Lung (tissue), 12 donors: ENCODE measurements around the gene RIC8B. TPM values are rescaled to one million over a fixed set of nuclear protein-coding genes. Genes with fewer than 3 reads are reported as not detected.

Experiments
- ATAC-seq: fragments of 200-7000 bp; cut with Tn5 transposase; one replicate; pipeline ENCODE4 v1.9.1; 2020; ENCODE audit warnings: moderate number of reproducible peaks; ENCODE audit not compliant: insufficient read depth, low FRiP score
- DNase-seq, 3 donors: peaks; one replicate each; pipeline ENCODE4 v3.0.0-alpha.2; 2013 to 2017
- H3K27ac ChIP-seq, 2 donors: one replicate each; pipeline ENCODE4 v1.5.1; 2013; ENCODE audit warnings: mild to moderate bottlenecking in 2 of 2, moderate library complexity in 2 of 2, control low read depth in 1 of 2, inconsistent platforms in 1 of 2, low read depth in 1 of 2, low read length in 1 of 2
- H3K27me3 ChIP-seq, 3 donors: one replicate each; pipeline ENCODE4 v1.5.1; 2013; ENCODE audit warnings: low read length in 2 of 3; ENCODE audit not compliant: control insufficient read depth in 3 of 3, insufficient read depth in 3 of 3
- H3K36me3 ChIP-seq, 4 donors: one replicate each; pipeline ENCODE4 v1.5.1; 2013; ENCODE audit warnings: low read length in 4 of 4, mild to moderate bottlenecking in 1 of 4, moderate library complexity in 1 of 4; ENCODE audit not compliant: control insufficient read depth in 4 of 4, insufficient read depth in 4 of 4
- H3K4me1 ChIP-seq, 5 donors: one replicate each; pipeline ENCODE4 v1.5.1; 2013; ENCODE audit warnings: low read length in 5 of 5, mild to moderate bottlenecking in 2 of 5, moderate library complexity in 1 of 5; ENCODE audit not compliant: control insufficient read depth in 5 of 5, insufficient read depth in 5 of 5
- H3K4me3 ChIP-seq: one replicate; pipeline ENCODE4 v1.5.1; 2013; ENCODE audit warnings: mild to moderate bottlenecking, control low read depth, moderate library complexity
- H3K9ac ChIP-seq, 2 donors: one replicate each; pipeline ENCODE4 v1.5.1; 2013; ENCODE audit warnings: low read length in 2 of 2, control low read depth in 1 of 2; ENCODE audit not compliant: insufficient read depth in 1 of 2
- H3K9me3 ChIP-seq, 4 donors: one replicate each; pipeline ENCODE4 v1.5.1; 2013; ENCODE audit warnings: low read length in 3 of 4, mild to moderate bottlenecking in 1 of 4, moderate library complexity in 1 of 4; ENCODE audit not compliant: control insufficient read depth in 4 of 4, insufficient read depth in 3 of 4
- CTCF ChIP-seq: IDR thresholded peaks from 2 replicates; pipeline ENCODE4 v1.5.1; 2012; ENCODE audit warnings: mild to moderate bottlenecking; ENCODE audit errors: control extremely low read depth, extremely low read depth
- WGBS, 2 donors: extraction: QIAGEN DNeasy Blood & Tissue Kit; methylation state at CpG; one replicate each; pipeline ENCODE4 v1.1.7; 2013; 5-methylcytosine and 5-hydroxymethylcytosine counted together
- polyA plus RNA-seq, 2 donors: library from polyadenylated mRNA; stranded (reverse); fragments of 200-250 nt; gene quantifications; one replicate each; pipeline ENCODE4 v1.2.1, GENCODE V29; 2013
- total RNA-seq, 2 donors: library from RNA; depleted of rRNA in 1 of 2; stranded (reverse); fragments of >200 nt in 1 of 2; gene quantifications; one replicate each; pipeline ENCODE4 v1.2.1, GENCODE V29; 2014 to 2021
- donor health status: control.
- donor health status: control.
- donor health status: Bipolar disorder and iron deficiency.
- donor health status: healthy.
- donor health status: DM: yes; HTN: yes; CAD: no.

The RIC8B gene
- total and polyA plus RNA-seq, 4 donors = 3.3 to 14.4 (median 8.2) TPM

DNA sequence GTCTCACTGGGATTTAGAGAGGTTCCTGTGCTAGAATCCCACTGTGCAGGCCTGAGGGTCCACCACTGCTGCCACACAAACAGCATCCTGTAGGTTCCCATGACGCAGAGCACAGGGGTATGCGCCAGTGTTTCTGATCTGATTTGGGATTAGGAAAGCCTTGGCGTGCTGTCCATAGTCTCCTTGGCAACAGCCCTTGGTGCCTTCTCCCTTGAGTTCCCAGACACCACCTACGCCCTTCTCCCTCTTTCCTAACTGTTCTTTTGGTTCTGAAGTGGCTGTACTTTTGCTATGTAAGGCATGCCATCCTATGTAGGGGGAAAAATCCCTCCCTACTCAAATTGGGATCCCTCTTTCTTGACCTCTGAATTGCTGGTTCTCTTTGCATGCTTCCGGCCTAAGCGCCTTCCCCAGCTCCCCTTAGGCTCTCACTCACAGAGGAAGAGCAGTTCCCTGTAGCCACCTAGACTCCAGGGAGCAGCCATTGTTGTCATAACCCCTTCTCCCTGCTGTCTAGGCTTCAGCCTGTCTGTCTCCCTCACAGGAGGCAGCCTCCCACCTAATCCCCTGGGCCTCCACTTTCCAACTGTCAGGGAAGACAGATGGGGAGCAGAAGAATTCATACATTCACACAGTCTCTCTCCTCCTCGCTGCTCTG, 14.8 kb upstream of the RIC8B start:
- Histone ChIP-seq H3K4me1 (peaks cover 0 to 14% (median 6%) of the 10 kb centered on the region in 5 donors), H3K36me3 (no peaks in the 10 kb centered on the region), H3K27me3 (no peaks in the 10 kb centered on the region), H3K4me3 (no peak overlapping the region), H3K9me3 (peaks cover 0 to 4% (median 0%) of the 10 kb centered on the region in 4 donors), H3K27ac (peak overlapping the region in 1 of 2 donors; percentile 89), H3K9ac (no peak overlapping the region)
- DNase-seq (no peak), ATAC-seq (no peak)
- no peak for TF ChIP-seq CTCF
- 74 to 84% methylated on average over 7 of the region's 7 CpGs for WGBS, 2 donors

DNA sequence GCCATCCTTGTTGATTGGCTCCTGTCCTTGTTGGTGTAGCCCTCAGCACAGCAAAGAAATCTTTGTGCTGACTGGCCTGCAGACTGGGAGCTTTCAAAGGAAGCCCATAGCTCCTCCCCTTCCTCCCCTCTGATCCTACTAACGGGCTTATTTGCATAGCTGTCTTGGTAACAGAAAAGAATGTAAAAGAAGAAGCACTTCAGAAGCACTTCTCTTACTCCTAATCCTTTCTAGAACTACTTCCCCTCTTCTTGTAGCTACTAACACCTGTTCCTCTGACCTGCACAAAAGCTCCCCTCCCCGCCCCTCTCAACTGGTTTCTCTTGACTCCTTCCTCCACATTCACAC, 14.3 kb upstream of the RIC8B start:
- Histone ChIP-seq H3K4me3 (no peak overlapping the region), H3K9me3 (peaks cover 0 to 4% (median 0%) of the 10 kb centered on the region in 4 donors), H3K9ac (no peak overlapping the region), H3K27ac (peak overlapping the region in 1 of 2 donors; percentile 89), H3K36me3 (no peaks in the 10 kb centered on the region), H3K4me1 (peaks cover 0 to 14% (median 6%) of the 10 kb centered on the region in 5 donors), H3K27me3 (no peaks in the 10 kb centered on the region)
- WGBS, 2 donors = 18 to 29% methylated on average over 2 of the region's 2 CpGs
- peak; percentile 59 to 81 (median 63) for DNase-seq
- ATAC-seq = peak; percentile 83
- TF ChIP-seq CTCF = no peak

DNA sequence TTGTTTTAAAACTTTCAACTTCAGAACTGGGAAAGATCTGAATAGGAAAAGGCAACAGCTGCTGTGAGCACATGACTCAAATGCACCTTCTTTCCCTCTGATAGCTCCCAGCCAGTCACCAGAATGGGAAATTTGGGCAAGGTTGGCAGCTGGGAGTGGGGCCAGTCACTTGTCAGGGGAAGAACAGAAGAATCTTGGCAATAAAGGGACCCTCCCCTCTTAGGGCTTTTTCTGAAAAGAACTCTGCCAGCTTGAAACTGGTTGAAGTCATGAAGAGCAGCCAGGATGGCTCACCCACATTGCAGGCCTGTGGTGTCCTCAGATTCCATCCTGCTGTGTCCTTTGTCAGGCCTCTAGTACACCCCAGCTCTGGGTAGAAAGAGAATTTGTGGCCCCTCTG, 10.3 kb upstream of the RIC8B start:
- no peaks in the 10 kb centered on the region for H3K27me3 ChIP-seq
- H3K27ac ChIP-seq = peak overlapping the region in 1 of 2 donors; percentile 47
- TF ChIP-seq CTCF = no peak
- H3K36me3 ChIP-seq = no peaks in the 10 kb centered on the region
- H3K9ac ChIP-seq = no peak overlapping the region
- H3K4me3 ChIP-seq = no peak overlapping the region
- H3K4me1 ChIP-seq = peaks cover 0 to 13% (median 8%) of the 10 kb centered on the region in 5 donors
- DNase-seq = no peak
- H3K9me3 ChIP-seq = peaks cover 0 to 4% (median 0%) of the 10 kb centered on the region in 4 donors
- ATAC-seq = no peak

DNA sequence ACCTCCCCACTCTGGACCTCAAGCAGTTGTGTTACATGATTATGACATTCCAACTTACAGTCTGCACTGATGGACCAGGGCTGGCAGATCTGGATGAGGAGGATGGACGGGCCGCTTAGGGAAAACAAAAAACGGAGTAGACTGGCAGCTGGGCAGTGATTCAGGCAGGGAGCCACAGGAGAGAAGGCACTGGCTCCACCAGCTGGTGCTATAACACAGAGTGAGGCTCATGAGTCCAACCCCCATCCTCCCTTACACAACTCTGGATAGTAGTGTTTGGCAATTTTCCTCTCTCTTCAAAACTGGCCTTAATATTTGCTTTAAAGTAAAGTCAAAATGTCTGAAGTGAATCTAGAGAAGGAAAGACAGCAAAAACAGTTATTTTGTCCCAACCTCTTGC, 9.7 kb upstream of the RIC8B start:
- ATAC-seq (no peak), DNase-seq (peak in 1 of 3 donors; percentile 46)
- Histone ChIP-seq H3K27ac (peak overlapping the region in 1 of 2 donors; percentile 28), H3K4me3 (no peak overlapping the region), H3K9ac (no peak overlapping the region), H3K4me1 (peaks cover 0 to 10% (median 3%) of the 10 kb centered on the region in 5 donors), H3K9me3 (peaks cover 0 to 4% (median 0%) of the 10 kb centered on the region in 4 donors), H3K27me3 (no peaks in the 10 kb centered on the region), H3K36me3 (no peaks in the 10 kb centered on the region)
- 73 to 74% methylated on average over 3 of the region's 3 CpGs for WGBS, 2 donors
- TF ChIP-seq CTCF = no peak
